Fibroblast of lung (primary cell): ENCODE measurements around the gene FOXO4. TPM values are rescaled to one million over a fixed set of nuclear protein-coding genes. Genes with fewer than 3 reads are reported as not detected.

ENCODE experiments used
- DNase-seq, 2 donors: peaks; one replicate each; pipeline versions ENCODE4 v3.0.0 to v3.0.0-alpha.2; 2010; ENCODE audit warnings: low read depth in 2 of 2
- H2AFZ ChIP-seq: 2 replicates; pipeline ENCODE4 v1.5.1; 2012; ENCODE audit warnings: low read length, control low read depth, inconsistent platforms
- H3K27ac ChIP-seq: 2 replicates; pipeline ENCODE4 v1.5.1; 2011; ENCODE audit warnings: low read length, control low read depth; ENCODE audit not compliant: insufficient read depth
- H3K27me3 ChIP-seq: 2 replicates; pipeline ENCODE4 v1.5.1; 2011; ENCODE audit warnings: mild to moderate bottlenecking, low read length; ENCODE audit not compliant: control insufficient read depth, insufficient read depth
- H3K36me3 ChIP-seq: 2 replicates; pipeline ENCODE4 v1.5.1; 2011; ENCODE audit warnings: low read length; ENCODE audit not compliant: control insufficient read depth, insufficient read depth
- H3K4me1 ChIP-seq: 2 replicates; pipeline ENCODE4 v1.5.1; 2011; ENCODE audit warnings: low read length; ENCODE audit not compliant: control insufficient read depth, insufficient read depth; ENCODE audit errors: extremely low read depth
- H3K4me2 ChIP-seq: 2 replicates; pipeline ENCODE4 v1.5.1; 2011; ENCODE audit warnings: low read length, control low read depth; ENCODE audit not compliant: insufficient read depth; ENCODE audit errors: extremely low read depth
- H3K4me3 ChIP-seq, 4 experiments: fragments of 200-600 bp in 1 of 4; sonication (generic) in 1 of 4; replicated peaks in 1 of 4; 2 replicates each; pipeline ENCODE4 v1.5.1; 2011 to 2016; ENCODE audit warnings: low read length in 4 of 4, low read depth in 3 of 4, mild to moderate bottlenecking in 3 of 4, control low read depth in 2 of 4, inconsistent platforms in 1 of 4, mixed read lengths in 1 of 4; ENCODE audit not compliant: insufficient read depth in 1 of 4; ENCODE audit errors: control extremely low read depth in 1 of 4
- H3K79me2 ChIP-seq: 2 replicates; pipeline ENCODE4 v1.5.1; 2012; ENCODE audit warnings: mild to moderate bottlenecking, low read length, inconsistent platforms; ENCODE audit not compliant: control insufficient read depth, insufficient read depth
- H3K9ac ChIP-seq: 2 replicates; pipeline ENCODE4 v1.5.1; 2011; ENCODE audit warnings: mild to moderate bottlenecking, low read length, control low read depth; ENCODE audit not compliant: insufficient read depth
- H3K9me3 ChIP-seq: 2 replicates; pipeline ENCODE4 v1.5.1; 2012; ENCODE audit warnings: low read depth, low read length; ENCODE audit not compliant: control insufficient read depth, insufficient read depth
- H4K20me1 ChIP-seq: 2 replicates; pipeline ENCODE4 v1.5.1; 2011; ENCODE audit warnings: low read length; ENCODE audit not compliant: control insufficient read depth, insufficient read depth; ENCODE audit errors: extremely low read depth
- EZH2 ChIP-seq: IDR thresholded peaks from 2 replicates; pipeline ENCODE4 v1.5.1; 2012; ENCODE audit warnings: low read length, control low read depth, mild to moderate bottlenecking; ENCODE audit errors: missing control alignments
- polyA plus RNA-seq, 2 donors: library from polyadenylated mRNA; depleted of rRNA in 1 of 2; stranded (reverse) in 1 of 2; unstranded in 1 of 2; fragments of >200 nt; gene quantifications; 2 replicates each; pipeline ENCODE4 v1.2.1, GENCODE V29; 2011 to 2012; ENCODE audit warnings: missing spikeins in 1 of 2
- total RNA-seq: library from RNA; depleted of rRNA; stranded (reverse); fragments of >200 nt; gene quantifications from 2 replicates; pipeline ENCODE4 v1.2.1, GENCODE V29; 2014
- TF ChIP-seq, protein P1 (sequence below), 2 donors: IDR thresholded peaks in 1 of 2; conservative IDR thresholded peaks in 1 of 2; 1 replicate in 1 of 2; 2 replicates in 1 of 2; pipeline ENCODE4 v1.5.1; 2011 to 2012; ENCODE audit warnings: low read length in 2 of 2, control low read depth in 1 of 2, inconsistent platforms in 1 of 2, low read depth in 1 of 2, mild to moderate bottlenecking in 1 of 2

Gene FOXO4
- total and polyA plus RNA-seq, 2 donors (not counting 1 experiment from before 2014, with no cell fraction given) = 2.3 to 7.4 TPM

DNA sequence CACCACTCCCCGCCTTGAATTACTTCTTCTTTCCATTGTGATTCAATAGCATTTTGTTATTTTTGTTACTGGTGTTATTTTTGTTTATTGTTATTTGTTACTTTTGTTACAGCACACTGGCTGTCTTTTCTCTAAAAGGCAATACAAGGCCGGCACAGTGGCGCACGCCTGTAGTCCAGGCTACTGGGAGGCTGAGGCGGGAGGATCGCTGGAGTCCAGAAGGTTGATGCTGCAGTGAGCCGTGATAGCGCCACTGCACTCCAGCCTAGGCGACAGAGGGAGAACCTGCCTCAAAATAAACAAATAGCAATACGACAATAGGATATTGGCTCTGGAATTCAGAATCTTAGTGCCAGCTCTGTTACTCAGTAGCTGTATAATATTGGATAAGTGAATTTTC, 21.7 kb downstream of the FOXO4 start:
- H3K4me2 ChIP-seq = no peak overlapping the region
- H4K20me1 ChIP-seq = no peaks in the 10 kb centered on the region
- TF ChIP-seq EZH2 = no peak
- TF ChIP-seq, protein P1, sequence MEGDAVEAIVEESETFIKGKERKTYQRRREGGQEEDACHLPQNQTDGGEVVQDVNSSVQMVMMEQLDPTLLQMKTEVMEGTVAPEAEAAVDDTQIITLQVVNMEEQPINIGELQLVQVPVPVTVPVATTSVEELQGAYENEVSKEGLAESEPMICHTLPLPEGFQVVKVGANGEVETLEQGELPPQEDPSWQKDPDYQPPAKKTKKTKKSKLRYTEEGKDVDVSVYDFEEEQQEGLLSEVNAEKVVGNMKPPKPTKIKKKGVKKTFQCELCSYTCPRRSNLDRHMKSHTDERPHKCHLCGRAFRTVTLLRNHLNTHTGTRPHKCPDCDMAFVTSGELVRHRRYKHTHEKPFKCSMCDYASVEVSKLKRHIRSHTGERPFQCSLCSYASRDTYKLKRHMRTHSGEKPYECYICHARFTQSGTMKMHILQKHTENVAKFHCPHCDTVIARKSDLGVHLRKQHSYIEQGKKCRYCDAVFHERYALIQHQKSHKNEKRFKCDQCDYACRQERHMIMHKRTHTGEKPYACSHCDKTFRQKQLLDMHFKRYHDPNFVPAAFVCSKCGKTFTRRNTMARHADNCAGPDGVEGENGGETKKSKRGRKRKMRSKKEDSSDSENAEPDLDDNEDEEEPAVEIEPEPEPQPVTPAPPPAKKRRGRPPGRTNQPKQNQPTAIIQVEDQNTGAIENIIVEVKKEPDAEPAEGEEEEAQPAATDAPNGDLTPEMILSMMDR (conservative IDR thresholded peaks at IDR 0.05 in 1 of 2, IDR thresholded peaks at IDR 0.05 in 1 of 2; ENCODE audit: low read depth in 1 of 2, low read length in 2 of 2) = no peak
- DNase-seq = no peak
- H3K9ac ChIP-seq = no peak overlapping the region
- no peaks in the 10 kb centered on the region for H3K27me3 ChIP-seq
- H3K79me2 ChIP-seq = peaks cover 2% of the 10 kb centered on the region
- no peaks in the 10 kb centered on the region for H3K4me1 ChIP-seq
- peaks cover 12% of the 10 kb centered on the region for H3K36me3 ChIP-seq
- no peaks in the 10 kb centered on the region for H3K9me3 ChIP-seq
- H3K27ac ChIP-seq = no peak overlapping the region
- H2AFZ ChIP-seq = no peak overlapping the region
- no peak overlapping the region for H3K4me3 ChIP-seq

DNA sequence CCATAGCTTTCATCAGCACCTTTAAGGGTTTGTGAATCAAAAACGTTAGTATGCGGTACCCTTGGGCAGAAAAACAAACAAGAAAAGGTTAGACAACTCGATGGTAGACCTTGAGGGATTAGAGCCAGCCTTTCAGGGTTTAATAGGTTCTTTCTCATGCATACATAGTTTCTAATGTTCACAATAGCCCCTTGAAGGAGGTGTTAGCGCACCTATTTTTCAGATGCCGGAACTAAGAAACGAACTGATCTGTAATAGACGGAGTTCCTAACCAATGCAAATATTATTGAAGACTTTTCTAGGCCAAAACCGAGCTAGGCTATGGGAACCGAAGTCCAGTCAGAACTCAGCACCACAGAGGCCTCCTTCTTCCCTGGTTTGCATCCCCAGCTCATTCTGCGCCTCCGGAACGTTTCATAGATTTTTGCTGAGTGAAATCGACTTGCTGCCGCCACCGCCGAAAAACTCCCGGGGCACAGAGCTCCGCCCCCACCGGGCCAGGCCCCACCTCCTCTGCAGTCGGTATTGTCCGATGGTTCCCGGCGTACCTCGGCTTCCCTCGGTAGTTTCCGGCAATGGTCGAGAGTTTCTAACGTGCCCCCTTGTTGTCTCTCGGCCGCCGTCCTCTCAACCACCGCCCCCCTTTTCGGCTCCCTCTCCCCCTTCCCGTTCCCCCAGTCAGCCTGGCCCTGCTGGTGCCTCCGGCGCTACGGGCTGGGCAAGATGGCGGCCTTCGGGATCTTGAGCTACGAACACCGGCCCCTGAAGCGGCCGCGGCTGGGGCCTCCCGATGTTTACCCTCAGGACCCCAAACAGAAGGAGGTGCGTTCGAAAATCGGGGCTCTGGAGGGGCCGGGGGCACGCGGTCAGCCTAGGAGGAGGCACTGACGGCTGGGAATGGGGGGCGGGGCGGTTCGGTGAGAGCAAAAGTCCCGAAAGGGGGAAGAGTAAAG, 22.7 kb downstream of the FOXO4 start, which contains the start of gene MED12:
TSS of gene MED12 (plus strand) at position 565 of the 953 bp plus-strand sequence. CDS start at position 724, 159 bp downstream.
- peak within 1 kb of the TSS; percentile 77 for H3K9ac ChIP-seq
- TF ChIP-seq EZH2 = no peak
- TF ChIP-seq, protein P1 (conservative IDR thresholded peaks at IDR 0.05 in 1 of 2, IDR thresholded peaks at IDR 0.05 in 1 of 2; ENCODE audit: low read depth in 1 of 2, low read length in 2 of 2) = no peak
- no peaks in the 10 kb centered on the region for H3K9me3 ChIP-seq
- peak within 1 kb of the TSS; percentile 86 for H2AFZ ChIP-seq
- no peaks in the 10 kb centered on the region for H4K20me1 ChIP-seq
- peaks cover 15% of the 10 kb centered on the region for H3K36me3 ChIP-seq
- peak within 1 kb of the TSS; percentile 61 for H3K27ac ChIP-seq
- H3K4me1 ChIP-seq = no peaks in the 10 kb centered on the region
- H3K4me2 ChIP-seq = peak within 1 kb of the TSS; percentile 85
- H3K79me2 ChIP-seq = peaks cover 2% of the 10 kb centered on the region
- no peaks in the 10 kb centered on the region for H3K27me3 ChIP-seq
- DNase-seq = peak; percentile 74 to 83
- peak within 1 kb of the TSS; percentile 63 to 73 (median 70) for H3K4me3 ChIP-seq

DNA sequence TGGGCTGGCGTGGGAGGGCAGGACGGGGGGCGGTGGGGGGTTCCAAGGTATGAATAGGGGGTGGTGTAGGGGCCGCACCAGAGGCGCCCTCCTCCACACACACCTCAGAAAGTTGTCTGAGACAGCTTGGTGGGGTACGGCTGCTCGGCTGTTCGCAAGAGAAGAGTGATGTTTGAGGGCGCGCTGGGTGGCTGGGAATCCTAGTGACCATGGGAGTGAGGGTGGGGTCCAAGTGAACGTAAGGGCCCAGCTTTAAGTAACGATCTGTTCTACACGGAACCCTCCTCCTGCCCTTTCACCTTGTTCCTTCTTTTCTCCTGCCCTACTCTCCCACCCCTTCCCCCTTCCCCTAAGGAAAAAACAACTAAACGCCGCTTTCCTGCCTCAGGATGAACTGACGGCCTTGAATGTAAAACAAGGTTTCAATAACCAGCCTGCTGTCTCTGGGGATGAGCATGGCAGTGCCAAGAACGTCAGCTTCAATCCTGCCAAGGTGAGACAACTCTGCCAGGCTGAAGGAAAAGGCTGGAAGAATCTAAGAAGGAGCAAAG, 23.4 kb downstream of the FOXO4 start:
- Histone ChIP-seq H3K9ac (peak overlapping the region; percentile 77), H3K9me3 (no peaks in the 10 kb centered on the region), H3K27me3 (no peaks in the 10 kb centered on the region), H4K20me1 (no peaks in the 10 kb centered on the region), H3K79me2 (peaks cover 2% of the 10 kb centered on the region), H3K4me3 (peak overlapping the region; percentile 63 to 73 (median 70)), H2AFZ (peak overlapping the region; percentile 49), H3K4me2 (peak overlapping the region; percentile 85), H3K36me3 (peaks cover 15% of the 10 kb centered on the region), H3K27ac (no peak overlapping the region), H3K4me1 (no peaks in the 10 kb centered on the region)
- DNase-seq = no peak
- TF ChIP-seq, protein P1 (conservative IDR thresholded peaks at IDR 0.05 in 1 of 2, IDR thresholded peaks at IDR 0.05 in 1 of 2; ENCODE audit: low read depth in 1 of 2, low read length in 2 of 2) = no peak
- TF ChIP-seq EZH2 = no peak
